K562 (cell line): Measurements from ENCODE around the gene CBL.

Experiments used
- ATF3 ChIP-seq, 2 experiments: fragments of 450-650 bp in 1 of 2; sonication (generic) in 1 of 2; formaldehyde crosslinking in 1 of 2; IDR thresholded peaks in 1 of 2; conservative IDR thresholded peaks in 1 of 2; 2 replicates each; pipeline versions ENCODE4 v1.6.1 to v1.8.1; 2016 to 2023; ENCODE audit warnings: mild to moderate bottlenecking in 2 of 2, moderate library complexity in 2 of 2, inconsistent platforms in 1 of 2, missing genetic modification reagents in 1 of 2
- ELF1 ChIP-seq: fragments of 200-800 bp; sonication (Bioruptor generic); IDR thresholded peaks from 2 replicates; pipeline ENCODE4 v1.6.1; 2016; ENCODE audit warnings: missing genetic modification characterization, missing compliant biosample characterization
- EZH2 ChIP-seq: IDR thresholded peaks from 2 replicates; pipeline ENCODE4 v1.6.1; 2012; ENCODE audit warnings: low read depth, mild to moderate bottlenecking, inconsistent platforms, low read length, borderline replicate concordance
- HDAC2 ChIP-seq: fragments of 450-650 bp; IDR thresholded peaks from 2 replicates; pipeline ENCODE4 v1.6.1; 2016; ENCODE audit warnings: mild to moderate bottlenecking
- JUND ChIP-seq, 2 experiments: IDR thresholded peaks; 2 replicates in 1 of 2; 3 replicates in 1 of 2; pipeline ENCODE4 v1.6.1; 2011; ENCODE audit warnings: borderline replicate concordance in 2 of 2, low read depth in 2 of 2, low read length in 2 of 2, improper control_type of control experiment in 1 of 2, missing biosample characterization in 1 of 2, missing genetic modification characterization in 1 of 2, missing genetic modification reagents in 1 of 2
- STAT5B ChIP-seq: fragments of 250-450 bp; sonication (Bioruptor Pico); IDR thresholded peaks from 2 replicates; pipeline ENCODE4 v1.8.0; 2021; ENCODE audit warnings: mild to moderate bottlenecking, inconsistent platforms
- TFAM ChIP-seq: fragments of 250-450 bp; sonication (Bioruptor Pico); conservative IDR thresholded peaks from 2 replicates; pipeline ENCODE4 v1.5.0; 2021; ENCODE audit warnings: mild to moderate bottlenecking, moderate library complexity
- ZNF282 ChIP-seq: sonication (generic); formaldehyde crosslinking; IDR thresholded peaks from 2 replicates; pipeline ENCODE4 v1.8.1; 2023; ENCODE audit warnings: missing genetic modification reagents
- ZNF431 ChIP-seq: sonication (generic); formaldehyde crosslinking; IDR thresholded peaks from 2 replicates; pipeline ENCODE4 v1.8.0; 2022; ENCODE audit warnings: mild to moderate bottlenecking, missing genetic modification reagents

GRCh38 chr11:119229288-119229672, 23.1 kb downstream of the CBL start:
- TF ChIP-seq ATF3 (IDR thresholded peaks at IDR 0.05) (no peak), ATF3 (CRISPR knock-in tag; conservative IDR thresholded peaks at IDR 0.05) (no peak), JUND (IDR thresholded peaks at IDR 0.05; ENCODE audit: borderline replicate concordance, low read depth, low read length) (no peak), JUND (tag; IDR thresholded peaks at IDR 0.05; ENCODE audit: borderline replicate concordance, low read depth, low read length) (no peak), ZNF282 (CRISPR knock-in tag) (no peak), EZH2 (no peak), TFAM (CRISPR knock-in tag) (no peak), ZNF431 (CRISPR knock-in tag) (no peak), ELF1 (tag) (no peak), HDAC2 (no peak), STAT5B (CRISPR knock-in tag) (no peak)
